ENCODE measurements around the gene VWC2. TPM values are rescaled to one million over a fixed set of nuclear protein-coding genes. Genes with fewer than 3 reads are reported as not detected.

The VWC2 gene
- total RNA-seq, 1 donor from 2014 or later = 8.0 TPM

DNA sequence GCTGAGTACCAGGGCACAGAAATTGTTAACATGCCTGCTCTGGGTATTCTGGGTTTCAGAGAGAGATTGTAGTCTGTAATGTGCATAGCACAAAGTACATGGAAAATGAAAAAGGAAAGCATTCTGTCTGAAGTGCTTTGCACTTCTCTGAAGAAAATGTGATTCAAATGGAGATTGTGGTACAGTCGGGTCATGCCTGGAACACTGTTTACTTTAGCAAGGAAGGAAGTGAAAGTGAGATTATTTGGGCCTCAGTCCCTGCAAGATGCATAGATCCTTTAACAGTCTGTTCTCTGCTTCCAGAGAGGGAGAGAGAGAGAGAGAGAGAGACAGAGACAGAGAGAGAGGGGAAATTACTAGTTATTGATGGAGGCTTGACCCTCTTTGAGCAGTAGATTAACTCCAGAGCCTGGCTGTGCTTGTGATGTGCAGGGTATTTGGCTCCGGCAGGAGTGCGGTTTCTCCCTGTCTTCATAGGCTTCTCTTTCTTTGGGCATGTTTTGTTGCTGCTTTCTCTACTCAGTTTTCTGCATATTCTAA lies 5.4 kb downstream of the VWC2 start:
- ATAC-seq (no peak), DNase-seq (ENCODE audit: missing footprints) (no peak)
- intact Hi-C loops (cut with DNase I) = loop anchor here (5.0 kb wide), 1 partner anchor 296 kb away; no protein-coding TSS in a partner anchor

DNA sequence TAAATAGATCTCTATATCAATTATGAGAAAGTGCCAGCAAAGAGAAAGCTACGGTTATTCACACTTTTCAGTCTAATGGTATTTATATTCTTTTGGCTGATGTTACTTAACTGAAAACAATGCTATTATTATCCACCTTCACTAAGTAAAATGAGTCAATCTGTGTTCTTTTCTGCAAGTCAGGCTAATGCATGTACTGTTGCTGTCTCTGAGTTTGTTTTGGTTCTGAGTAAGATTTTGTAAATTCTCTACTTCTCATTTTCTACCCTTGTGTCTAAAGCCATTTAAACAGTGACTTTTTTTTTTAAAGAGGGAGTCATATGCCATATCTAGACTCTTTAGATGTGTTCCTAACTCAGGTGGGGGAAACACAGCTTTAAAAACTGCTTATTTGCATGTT lies 7.5 kb downstream of the VWC2 start:
- intact Hi-C loops (cut with DNase I) = no loop called here
- ATAC-seq (no peak), DNase-seq (ENCODE audit: missing footprints) (no peak)

DNA sequence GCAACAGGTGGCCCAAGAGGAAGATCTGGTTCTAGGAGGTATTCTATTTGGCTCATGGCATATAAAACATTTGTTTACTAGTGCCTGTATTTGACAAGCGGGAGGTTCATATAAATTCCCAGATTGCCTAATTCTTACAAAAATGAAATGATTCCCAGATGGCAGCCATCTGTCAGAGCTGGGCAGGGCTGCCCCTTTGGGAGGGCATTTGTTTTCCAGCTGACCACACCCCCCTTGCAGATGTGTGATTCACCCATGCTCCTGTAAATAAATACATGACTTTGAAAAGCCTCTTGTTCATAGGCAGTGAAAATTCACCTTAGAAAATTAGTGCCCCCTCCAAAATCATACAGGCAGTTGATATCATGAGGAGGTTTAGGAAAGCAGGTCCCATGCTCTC lies 8.6 kb downstream of the VWC2 start:
- ATAC-seq (no peak), DNase-seq (ENCODE audit: missing footprints) (no peak)
- intact Hi-C loops (cut with DNase I) = no loop called here

DNA sequence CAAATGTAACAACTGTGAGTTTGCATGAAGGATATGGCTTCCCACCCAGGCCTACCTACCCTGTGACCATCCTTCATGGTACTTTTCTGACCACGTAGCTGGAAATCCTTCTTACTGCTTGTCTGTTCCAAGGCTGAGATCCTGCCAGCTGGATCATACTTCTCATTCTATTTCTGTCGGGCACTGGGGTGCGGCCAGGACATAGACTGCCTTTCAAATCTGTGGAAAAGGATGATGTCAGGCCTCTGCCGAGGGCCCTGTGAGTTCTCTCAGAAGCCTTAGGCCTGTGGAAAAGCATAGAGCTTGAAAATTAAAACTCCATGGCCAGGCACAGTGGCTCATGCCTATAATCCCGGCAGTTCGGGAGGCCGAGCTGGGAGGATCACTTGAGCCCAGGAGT lies 10.0 kb downstream of the VWC2 start:
- peak; percentile 94 for ATAC-seq
- intact Hi-C loops (cut with DNase I) = no loop called here
- peak; percentile 79 for DNase-seq (ENCODE audit: missing footprints)

DNA sequence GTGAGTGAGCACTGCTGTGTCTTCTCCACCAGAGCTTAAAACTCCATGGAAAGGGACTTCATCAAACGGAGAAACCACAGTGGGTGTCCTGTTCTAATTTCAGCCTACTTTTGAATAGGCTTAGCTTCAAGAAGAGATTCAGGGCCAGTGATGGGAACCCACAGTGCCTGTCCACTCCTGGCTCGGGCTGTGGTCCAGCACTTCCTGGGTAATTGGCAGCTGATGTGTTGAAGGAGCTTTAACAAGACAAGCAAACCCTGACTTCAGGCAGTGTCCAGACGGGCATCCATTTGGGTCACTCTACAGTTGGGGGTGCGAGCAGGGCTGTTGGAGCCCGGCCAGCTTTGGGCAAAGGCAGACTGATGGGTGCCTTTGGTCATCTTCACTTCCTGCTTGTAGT lies 14.5 kb downstream of the VWC2 start:
- peak; percentile 68 for DNase-seq (ENCODE audit: missing footprints)
- ATAC-seq = peak; percentile 18

DNA sequence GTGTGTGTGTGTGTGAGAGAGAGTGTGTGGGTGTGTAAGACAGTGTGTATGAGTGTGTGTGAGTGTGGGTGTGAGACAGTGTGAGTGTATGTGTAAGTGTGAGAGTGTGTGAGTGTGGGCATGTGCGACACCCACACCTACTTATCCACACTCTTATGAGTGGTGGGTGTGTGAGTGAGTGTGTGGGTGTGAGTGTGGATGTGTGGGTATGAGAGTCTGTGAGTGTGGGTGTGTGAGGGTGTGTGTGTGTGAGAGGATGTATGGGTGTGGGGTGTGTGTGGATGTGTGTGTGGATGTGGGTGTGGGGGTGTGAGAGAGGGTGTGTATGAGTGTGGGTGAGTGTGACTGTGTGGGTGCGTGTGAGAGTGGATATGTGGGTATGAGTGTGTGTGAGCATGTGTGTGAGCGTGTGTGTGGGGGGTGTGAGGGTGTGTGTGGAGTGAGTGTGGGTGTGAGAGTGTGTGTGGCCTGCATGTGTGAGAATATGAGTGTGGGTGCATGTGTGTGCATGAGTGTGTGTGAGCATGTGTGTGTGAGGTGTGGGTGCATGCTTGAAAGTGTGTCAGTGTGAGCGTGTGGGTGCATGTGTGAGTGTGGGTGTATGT lies 15.1 kb downstream of the VWC2 start:
- no peak for ATAC-seq
- intact Hi-C loops (cut with DNase I) = no loop called here
- no peak for DNase-seq (ENCODE audit: missing footprints)

More for the DNA sequence above, 14.5 kb downstream of the VWC2 start:
- intact Hi-C loops (cut with DNase I) = no loop called here

DNA sequence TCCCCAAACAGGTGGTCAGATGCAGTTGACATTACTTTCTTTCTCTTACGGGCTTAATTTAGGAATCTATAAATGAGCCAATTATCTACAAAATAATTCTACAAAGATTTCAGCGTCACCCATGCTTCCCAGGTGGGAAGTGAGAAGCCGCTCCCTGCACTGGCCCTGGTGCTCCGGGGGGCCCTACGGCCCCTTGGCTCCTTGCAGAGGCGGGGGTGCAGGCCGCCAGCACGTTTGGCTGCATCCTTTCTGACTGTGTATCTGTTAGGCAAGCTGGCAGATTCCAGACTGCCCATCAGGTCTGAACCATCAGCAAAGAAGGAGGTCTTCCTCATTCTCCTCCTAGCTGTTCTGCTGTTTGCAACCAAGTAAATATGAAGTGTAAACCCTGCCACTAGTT lies 16.3 kb downstream of the VWC2 start:
- no peak for DNase-seq (ENCODE audit: missing footprints)
- intact Hi-C loops (cut with DNase I) = loop anchor here (5.0 kb wide), 2 partner anchors 58 to 307 kb away; no protein-coding TSS in a partner anchor
- ATAC-seq = no peak

DNA sequence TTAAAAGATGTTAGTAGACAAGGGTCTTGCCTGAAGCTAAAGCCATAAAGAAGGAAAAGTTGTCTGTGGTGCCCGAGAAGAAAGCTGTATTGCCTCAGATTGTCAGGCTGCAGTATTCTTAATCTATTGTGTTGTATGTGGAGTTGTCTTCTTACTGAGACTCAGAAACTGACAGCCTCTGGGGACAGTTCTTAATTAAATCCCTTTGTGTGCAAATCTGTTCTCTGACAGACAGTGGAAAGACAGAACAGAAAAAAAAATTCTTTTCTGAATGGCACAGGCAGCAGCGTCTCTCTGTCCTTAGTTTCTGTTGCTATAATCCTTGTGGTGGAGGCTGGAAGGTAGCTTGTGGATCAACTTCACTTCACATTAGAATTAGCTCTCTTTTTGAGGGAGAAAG lies 16.8 kb downstream of the VWC2 start:
- intact Hi-C loops (cut with DNase I) = loop anchor here (5.0 kb wide), 2 partner anchors 57 to 308 kb away; no protein-coding TSS in a partner anchor
- DNase-seq (ENCODE audit: missing footprints) = no peak
- no peak for ATAC-seq

DNA sequence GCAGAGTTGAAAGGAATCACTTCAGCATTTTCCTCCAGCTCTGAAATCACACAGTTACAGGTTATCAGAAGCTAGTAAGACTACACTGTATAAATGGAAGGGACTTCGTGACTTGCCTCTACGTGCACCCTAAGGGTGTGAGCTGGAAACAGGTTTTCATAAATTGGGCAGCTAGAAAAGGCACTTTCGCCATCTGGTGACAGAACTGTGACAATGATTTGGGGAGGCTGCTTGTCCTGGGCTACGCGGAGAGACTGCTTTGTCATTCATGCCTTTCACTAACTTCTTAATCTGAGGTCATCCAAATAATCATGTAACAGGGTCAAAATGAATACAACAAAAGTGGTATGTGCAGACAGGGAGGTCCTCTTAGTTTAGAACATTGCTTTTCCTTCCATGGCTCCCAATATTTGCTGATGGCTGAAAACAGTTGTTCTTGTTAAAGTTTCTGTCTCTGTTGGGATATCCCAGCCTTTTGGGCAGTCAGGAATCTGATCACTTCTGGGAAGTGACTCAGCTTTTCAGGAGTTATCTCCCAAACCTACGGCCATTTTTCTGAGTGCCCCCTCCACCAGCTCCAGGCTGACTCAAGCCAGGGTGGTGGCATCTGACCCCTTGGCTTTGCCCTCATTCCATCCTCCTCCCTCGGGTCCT lies 17.8 kb downstream of the VWC2 start:
- ATAC-seq (peak; percentile 75), DNase-seq (ENCODE audit: missing footprints) (no peak)
- intact Hi-C loops (cut with DNase I) = loop anchor here (5.0 kb wide), 2 partner anchors 56 to 309 kb away; no protein-coding TSS in a partner anchor

DNA sequence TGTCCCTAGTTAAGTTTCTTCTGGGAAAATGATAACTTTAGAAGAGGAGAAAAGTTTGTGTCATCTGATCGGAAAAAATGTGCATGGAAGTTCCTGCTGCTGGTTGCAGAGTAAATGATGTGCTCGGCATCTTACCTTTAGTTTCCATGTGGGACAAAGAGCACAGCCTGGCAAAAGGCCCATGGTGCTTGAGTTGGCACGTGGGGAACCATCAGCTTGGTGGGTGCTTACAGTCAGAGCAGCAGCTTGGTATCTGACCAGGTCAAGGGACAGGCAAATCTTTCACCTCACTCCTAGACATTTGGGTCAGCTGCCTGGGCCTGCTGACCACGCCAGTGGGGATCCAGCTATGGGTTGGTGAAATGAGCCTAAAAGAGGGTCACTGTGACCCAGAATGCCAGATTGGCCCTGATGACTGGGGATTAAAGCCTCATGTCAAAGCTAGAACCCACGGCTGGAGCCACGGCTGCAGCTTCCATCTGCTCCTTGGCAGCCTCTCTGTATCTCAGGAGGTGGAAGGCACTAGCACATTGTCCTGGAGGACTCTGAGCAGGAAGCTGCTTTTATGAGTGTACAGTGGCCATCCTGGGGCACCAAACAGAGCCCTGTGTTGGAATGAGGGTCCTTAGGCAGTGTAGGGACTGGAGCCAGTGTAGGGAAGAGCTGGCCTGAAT lies 24.7 kb downstream of the VWC2 start:
- DNase-seq (ENCODE audit: missing footprints) (no peak), ATAC-seq (no peak)
- intact Hi-C loops (cut with DNase I) = no loop called here

DNA sequence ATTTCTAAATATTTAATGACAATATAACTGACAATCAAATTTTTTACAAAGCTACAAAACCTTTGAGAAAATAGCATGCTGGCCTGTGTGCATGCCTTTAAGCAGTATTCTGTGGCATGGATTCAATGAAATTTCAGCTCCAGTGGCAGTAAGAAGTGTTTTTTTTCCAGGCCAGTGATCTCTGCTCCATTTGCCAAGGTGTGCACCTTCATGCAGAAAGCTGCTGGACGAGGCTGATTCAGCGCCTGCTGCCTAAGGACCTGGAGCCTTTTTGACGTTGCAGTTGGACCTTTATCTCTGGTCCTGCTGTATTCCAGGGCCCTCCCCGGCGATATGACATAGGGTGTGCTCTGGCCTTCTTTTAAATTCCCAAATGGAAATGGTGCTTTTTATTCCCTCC lies 26.6 kb downstream of the VWC2 start:
- ATAC-seq (no peak), DNase-seq (ENCODE audit: missing footprints) (no peak)
- intact Hi-C loops (cut with DNase I) = no loop called here

DNA sequence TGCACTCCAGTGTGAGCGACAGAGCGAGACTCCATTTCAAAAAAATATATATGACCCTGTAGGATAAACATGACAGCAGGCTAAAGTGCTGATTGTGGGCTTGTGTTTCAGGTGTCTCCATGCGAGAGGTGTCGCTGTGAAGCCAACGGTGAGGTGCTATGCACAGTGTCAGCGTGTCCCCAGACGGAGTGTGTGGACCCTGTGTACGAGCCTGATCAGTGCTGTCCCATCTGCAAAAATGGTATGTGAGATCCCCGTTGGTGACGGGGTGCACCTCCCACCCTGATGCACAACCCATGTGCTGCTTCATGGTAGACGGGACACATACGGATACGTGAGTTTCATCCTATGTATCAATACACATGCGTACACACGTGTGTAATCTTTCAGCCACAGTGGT lies 29.2 kb downstream of the VWC2 start:
- DNase-seq (ENCODE audit: missing footprints) = no peak
- no peak for ATAC-seq
- intact Hi-C loops (cut with DNase I) = no loop called here

DNA sequence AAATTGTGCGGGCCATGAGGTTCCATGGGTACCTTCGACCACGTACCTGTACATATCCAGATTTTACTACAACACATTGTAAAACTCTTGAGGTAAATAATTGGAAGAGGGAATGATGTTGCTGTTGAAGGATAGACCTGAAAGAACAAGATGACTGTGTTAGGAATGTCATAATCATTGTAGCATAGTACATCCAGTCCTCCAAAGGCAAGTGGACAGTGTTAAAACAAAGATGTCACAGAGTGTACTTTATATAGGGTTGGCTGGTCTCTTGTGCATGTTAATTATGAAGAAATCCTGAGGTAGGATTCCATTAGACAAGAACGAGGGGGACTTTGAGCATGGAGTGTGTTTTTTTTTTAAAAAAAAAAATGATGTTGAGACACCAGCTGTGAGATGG lies 30.4 kb downstream of the VWC2 start:
- DNase-seq (ENCODE audit: missing footprints) (no peak), ATAC-seq (peak; percentile 28)
- intact Hi-C loops (cut with DNase I) = no loop called here

DNA sequence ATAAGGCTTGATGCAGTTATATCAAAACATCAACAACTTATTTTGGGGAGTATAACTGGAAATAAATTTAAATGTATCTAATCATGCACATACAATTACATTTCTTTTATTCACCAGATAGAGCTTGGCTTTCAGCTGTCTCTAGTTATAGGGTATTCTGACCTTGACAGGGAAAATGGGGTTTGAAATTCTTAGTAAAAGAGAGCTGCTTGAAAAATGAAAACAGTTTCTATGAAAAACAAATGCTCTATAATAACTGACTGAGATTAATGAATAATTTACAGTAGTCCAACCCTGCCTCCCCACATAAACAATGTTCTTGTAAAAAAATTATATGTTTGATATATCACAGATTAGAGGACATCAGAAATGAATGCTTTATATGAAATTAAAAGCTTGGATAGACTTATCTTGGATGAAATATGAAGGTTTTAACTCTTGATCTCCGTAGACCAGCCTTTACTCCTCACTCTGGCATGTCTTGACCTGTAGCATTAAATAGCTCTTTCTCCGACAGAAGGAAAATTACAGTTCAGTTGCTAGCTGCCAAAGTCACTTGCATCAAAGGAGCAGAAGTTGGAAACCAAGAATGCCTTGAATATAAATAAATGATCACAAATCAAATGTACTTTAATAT lies 32.1 kb downstream of the VWC2 start:
- DNase-seq (ENCODE audit: missing footprints) = no peak
- no peak for ATAC-seq
- intact Hi-C loops (cut with DNase I) = no loop called here

DNA sequence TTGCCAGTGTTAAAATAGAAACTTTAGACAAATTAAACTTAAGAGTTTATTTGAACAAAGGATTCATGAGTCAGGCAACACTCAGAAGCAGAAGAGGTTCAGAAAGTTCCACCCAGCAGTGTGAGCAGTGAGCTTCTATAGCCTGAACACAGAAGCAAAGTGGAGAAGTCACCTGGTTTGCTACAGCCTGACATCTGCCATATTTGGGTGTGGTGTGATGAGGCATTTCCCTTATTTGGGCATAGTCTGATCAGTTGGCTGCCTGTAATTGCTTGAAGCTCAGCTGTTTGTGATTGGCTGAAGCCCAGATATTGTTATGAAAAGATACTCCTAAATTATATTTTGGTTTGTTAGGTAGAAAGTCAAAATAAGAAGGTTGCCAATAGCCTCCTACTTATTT lies 39.1 kb downstream of the VWC2 start:
- intact Hi-C loops (cut with DNase I) = no loop called here
- ATAC-seq (no peak), DNase-seq (ENCODE audit: missing footprints) (no peak)

DNA sequence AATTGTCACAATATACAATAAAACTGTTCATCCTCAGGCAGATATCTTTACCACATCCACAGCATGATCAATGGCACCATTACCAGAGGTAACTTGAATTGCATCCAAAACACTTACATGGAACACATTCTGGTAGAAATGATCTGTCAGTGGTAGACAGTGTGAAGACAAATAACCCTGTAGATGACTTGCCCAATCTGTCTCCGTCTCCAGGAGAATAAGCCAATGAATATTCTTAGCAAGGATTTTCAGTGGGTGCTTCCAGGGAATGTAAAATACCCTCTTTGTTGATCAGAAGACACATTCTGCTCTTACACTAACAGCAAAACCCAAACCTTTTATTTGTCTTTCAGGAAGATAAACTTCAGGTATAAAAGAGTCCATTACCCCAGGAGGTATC lies 43.8 kb downstream of the VWC2 start:
- ATAC-seq = peak; percentile 57

DNA sequence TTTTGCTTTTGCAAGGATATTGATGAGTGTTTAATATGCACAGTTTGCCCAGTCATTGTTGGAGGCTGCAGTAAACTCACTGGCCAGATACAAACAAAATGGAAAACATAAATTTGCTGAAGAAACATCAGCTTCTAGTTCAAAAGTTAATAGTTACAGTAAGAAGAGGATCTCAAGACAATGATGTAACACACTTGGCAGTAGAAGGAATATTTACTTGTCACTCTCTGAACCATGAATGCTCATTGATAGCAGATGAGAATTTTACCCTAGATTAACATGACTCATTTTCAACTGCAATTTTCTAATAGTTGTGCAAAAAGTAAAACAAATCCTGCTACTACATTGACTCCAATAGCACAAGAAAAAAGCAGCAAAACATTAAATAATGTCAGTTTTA lies 47.7 kb downstream of the VWC2 start:
- intact Hi-C loops (cut with DNase I) = no loop called here
- ATAC-seq (no peak), DNase-seq (ENCODE audit: missing footprints) (no peak)

More for the DNA sequence above, 43.8 kb downstream of the VWC2 start:
- intact Hi-C loops (cut with DNase I) = no loop called here
- DNase-seq (ENCODE audit: missing footprints) = no peak

DNA sequence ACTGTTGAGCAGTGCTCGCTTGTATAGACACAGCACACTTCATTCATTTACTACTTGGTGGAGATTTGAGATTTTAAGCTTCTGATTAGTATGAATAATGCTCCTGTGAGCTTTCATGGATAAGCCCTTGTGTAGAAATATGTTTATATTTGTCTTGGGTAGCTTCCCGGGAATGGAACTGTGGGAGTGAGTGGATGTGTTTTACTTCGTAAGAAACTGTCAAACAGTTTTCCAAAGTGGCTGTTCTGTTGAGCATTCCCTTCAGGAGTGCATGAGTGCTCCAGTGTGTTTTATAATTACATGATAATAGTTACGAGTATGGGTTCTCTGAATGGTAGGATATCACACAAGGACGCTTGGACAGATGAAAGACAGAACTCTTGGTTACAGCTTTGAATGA lies 49.4 kb downstream of the VWC2 start:
- peak; percentile 64 for ATAC-seq
- intact Hi-C loops (cut with DNase I) = no loop called here
- DNase-seq (ENCODE audit: missing footprints) = no peak

DNA sequence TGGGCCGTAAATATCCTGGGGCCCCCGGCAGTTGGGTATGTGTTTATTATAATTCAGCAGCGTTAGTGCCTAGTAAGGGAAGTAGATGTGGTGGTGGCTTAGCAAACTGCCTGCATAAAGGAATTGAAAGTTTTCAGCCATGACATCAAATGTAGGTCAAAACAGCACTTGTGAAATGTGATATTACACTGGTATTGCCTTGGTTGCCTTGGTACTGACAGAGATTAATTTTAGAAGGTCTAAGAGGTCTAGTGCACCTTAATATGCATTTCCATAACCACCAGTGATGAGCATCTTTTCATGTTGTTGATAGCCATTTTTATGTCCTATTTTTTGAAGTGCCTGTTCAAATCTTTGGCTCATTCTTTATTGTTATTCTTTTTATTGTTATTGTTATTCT lies 50.1 kb downstream of the VWC2 start:
- intact Hi-C loops (cut with DNase I) = no loop called here
- DNase-seq (ENCODE audit: missing footprints) (no peak), ATAC-seq (no peak)
